ENCODE data around the gene PTPN20.

- no peak for TF ChIP-seq POLR2A (IDR thresholded peaks at IDR 0.05; ENCODE audit: low read length)
- no peak for TF ChIP-seq GATA1 (IDR thresholded peaks at IDR 0.05; ENCODE audit: low read depth, low read length)
Observed at GRCh38 chr10:47044741-47045140, 133.5 kb downstream of the PTPN20 start.

All from erythroblast (primary cell).